HEK293 (cell line): ENCODE data around the gene BOD1.

Source experiments
- CTCF ChIA-PET: fragments of 350-600 bp; formaldehyde crosslinking; extraction: SDS; loops from one replicate; lab custom pipeline; 2021; ENCODE audit warnings: antibody characterized with exemption; lab: Yijun Ruan, JAX
- POLR2A ChIA-PET: fragments of 300-600 bp; formaldehyde crosslinking; extraction: SDS; loops from one replicate; lab custom pipeline; 2020; ENCODE audit warnings: antibody characterized with exemption, inconsistent platforms; lab: Yijun Ruan, JAX
- H3K27ac ChIP-seq: fragments of 200-500 bp; sonication (Bioruptor generic); 2 replicates; pipeline ENCODE4 v1.5.1; 2014; ENCODE audit warnings: low read depth, low read length, control low read depth, inconsistent platforms; ENCODE audit errors: extremely low read depth
- H3K36me3 ChIP-seq, 2 experiments: fragments of 200-500 bp in 1 of 2; sonication (Bioruptor generic) in 1 of 2; 1 replicate in 1 of 2; 2 replicates in 1 of 2; pipeline ENCODE4 v1.5.1; 2014 to 2017; ENCODE audit warnings: inconsistent platforms in 2 of 2, low read length in 2 of 2; ENCODE audit not compliant: control insufficient read depth in 2 of 2, insufficient read depth in 1 of 2
- H3K4me1 ChIP-seq: fragments of 200-500 bp; sonication (Bioruptor generic); 2 replicates; pipeline ENCODE4 v1.5.1; 2014; ENCODE audit warnings: mild to moderate bottlenecking, low read length, inconsistent platforms; ENCODE audit not compliant: control insufficient read depth, insufficient read depth
- H3K4me3 ChIP-seq: 2 replicates; pipeline ENCODE4 v1.5.1; 2011; ENCODE audit warnings: low read depth, mild to moderate bottlenecking, control low read depth, low read length, moderate library complexity
- H3K9me3 ChIP-seq: fragments of 200-500 bp; sonication (Bioruptor generic); 2 replicates; pipeline ENCODE4 v1.5.1; 2014; ENCODE audit warnings: low read depth, low read length, inconsistent platforms; ENCODE audit not compliant: control insufficient read depth, insufficient read depth
- HOXA7 ChIP-seq: sonication (generic); formaldehyde crosslinking; IDR thresholded peaks from 2 replicates; pipeline ENCODE4 v1.8.1; 2022; ENCODE audit warnings: missing genetic modification reagents, borderline replicate concordance
- PRDM1 ChIP-seq: fragments of 450-650 bp; formaldehyde crosslinking; IDR thresholded peaks from 2 replicates; pipeline ENCODE4; 2016; ENCODE audit warnings: missing biosample characterization, missing genetic modification characterization
- ZBTB20 ChIP-seq: fragments of 450-650 bp; formaldehyde crosslinking; IDR thresholded peaks from 2 replicates; pipeline ENCODE4 v1.5.1; 2016; ENCODE audit warnings: missing biosample characterization, missing genetic modification characterization
- ZFHX2 ChIP-seq: fragments of 450-650 bp; formaldehyde crosslinking; conservative IDR thresholded peaks from 2 replicates; pipeline ENCODE4 v1.5.1; 2016; ENCODE audit warnings: missing biosample characterization, missing genetic modification characterization
- ZNF169 ChIP-seq: fragments of 450-650 bp; formaldehyde crosslinking; IDR thresholded peaks from 2 replicates; pipeline ENCODE4 v1.5.1; 2016; ENCODE audit warnings: missing biosample characterization, missing genetic modification characterization
- ZNF558 ChIP-seq: fragments of 450-650 bp; formaldehyde crosslinking; IDR thresholded peaks from 2 replicates; pipeline ENCODE4 v1.5.1; 2016; ENCODE audit warnings: missing biosample characterization, missing genetic modification characterization
- ZNF571 ChIP-seq: fragments of 450-650 bp; formaldehyde crosslinking; IDR thresholded peaks from 2 replicates; pipeline ENCODE4 v1.5.0; 2017; ENCODE audit warnings: missing biosample characterization, missing genetic modification characterization
- ZNF654 ChIP-seq: fragments of 450-650 bp; formaldehyde crosslinking; IDR thresholded peaks from 2 replicates; pipeline ENCODE4 v1.5.1; 2016; ENCODE audit warnings: low read depth, missing biosample characterization, missing genetic modification characterization
- TF ChIP-seq, protein P1 (sequence below): fragments of 450-650 bp; formaldehyde crosslinking; IDR thresholded peaks from 2 replicates; pipeline ENCODE4 v1.5.1; 2016; ENCODE audit warnings: missing biosample characterization, missing genetic modification characterization
- TF ChIP-seq, protein P2 (sequence below): fragments of 450-650 bp; formaldehyde crosslinking; IDR thresholded peaks from 2 replicates; pipeline ENCODE4 v1.5.1; 2016; ENCODE audit warnings: missing biosample characterization, missing genetic modification characterization
- TF ChIP-seq, protein P3 (sequence below): fragments of 450-650 bp; formaldehyde crosslinking; IDR thresholded peaks from 2 replicates; pipeline ENCODE4 v1.5.1; 2017; ENCODE audit warnings: missing biosample characterization, missing genetic modification characterization
- TF ChIP-seq, protein P4 (sequence below): fragments of 450-650 bp; formaldehyde crosslinking; conservative IDR thresholded peaks from 2 replicates; pipeline ENCODE4 v1.5.1; 2016; ENCODE audit warnings: low read depth, missing biosample characterization, missing genetic modification characterization

The BOD1 gene

DNA sequence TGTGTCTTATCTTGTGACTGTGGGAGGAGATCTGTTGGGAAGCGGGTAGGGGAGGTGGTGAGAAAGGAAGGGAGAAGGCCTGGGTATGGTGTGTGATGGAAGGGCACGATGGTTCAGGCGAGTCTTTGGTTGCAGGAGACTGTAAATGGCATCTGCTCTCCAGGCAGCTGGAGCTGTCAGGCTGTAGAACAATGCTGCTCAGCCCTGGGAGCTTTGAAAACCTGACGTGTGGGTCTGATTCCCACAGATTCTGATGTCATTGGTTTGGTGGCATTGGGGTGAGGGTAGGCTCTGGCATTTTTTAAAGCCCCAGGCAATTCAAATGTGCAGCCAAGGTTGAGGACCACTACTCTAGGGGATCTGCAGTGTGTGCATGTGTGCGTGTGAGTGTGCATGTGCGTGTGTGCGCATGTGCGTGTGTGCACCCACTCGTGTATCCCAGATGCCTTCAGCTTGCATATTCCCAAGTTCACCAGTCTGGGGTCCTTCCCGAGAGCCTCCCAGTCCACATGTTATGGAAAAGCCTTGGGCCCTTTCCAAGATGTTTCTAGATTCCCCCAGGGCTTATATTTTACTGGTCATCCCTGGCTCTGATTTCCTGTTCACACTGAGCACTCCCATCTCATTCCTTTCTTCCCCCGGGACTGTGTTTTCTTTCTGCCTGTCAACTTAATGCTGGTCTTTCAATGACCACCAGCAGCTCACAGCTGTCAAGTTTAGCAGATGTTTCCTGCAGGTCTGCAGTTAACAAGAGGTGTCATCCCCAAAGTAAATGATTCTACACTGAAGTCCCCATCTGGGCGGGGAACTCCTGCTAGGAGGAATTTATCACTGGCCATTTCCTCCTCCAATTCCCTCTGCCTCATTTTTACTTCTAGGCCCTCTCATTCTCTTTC lies 34.0 kb downstream of the BOD1 start:
- CTCF ChIA-PET: interaction anchor here (0.6 to 1.8 kb wide), 5 partner anchors 9 to 287 kb away, joined by 3 to 8 read pairs (median 4); no protein-coding TSS in a partner anchor
- TF ChIP-seq ZNF558 (tag by site-specific recombination) (no peak), ZNF571 (no peak), ZNF169 (tag by site-specific recombination) (no peak), PRDM1 (tag by site-specific recombination) (no peak), HOXA7 (no peak)
- TF ChIP-seq, protein P1, sequence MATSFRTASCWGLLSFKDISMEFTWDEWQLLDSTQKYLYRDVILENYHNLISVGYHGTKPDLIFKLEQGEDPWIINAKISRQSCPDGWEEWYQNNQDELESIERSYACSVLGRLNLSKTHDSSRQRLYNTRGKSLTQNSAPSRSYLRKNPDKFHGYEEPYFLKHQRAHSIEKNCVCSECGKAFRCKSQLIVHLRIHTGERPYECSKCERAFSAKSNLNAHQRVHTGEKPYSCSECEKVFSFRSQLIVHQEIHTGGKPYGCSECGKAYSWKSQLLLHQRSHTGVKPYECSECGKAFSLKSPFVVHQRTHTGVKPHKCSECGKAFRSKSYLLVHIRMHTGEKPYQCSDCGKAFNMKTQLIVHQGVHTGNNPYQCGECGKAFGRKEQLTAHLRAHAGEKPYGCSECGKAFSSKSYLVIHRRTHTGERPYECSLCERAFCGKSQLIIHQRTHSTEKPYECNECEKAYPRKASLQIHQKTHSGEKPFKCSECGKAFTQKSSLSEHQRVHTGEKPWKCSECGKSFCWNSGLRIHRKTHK (tag by site-specific recombination): no peak
- TF ChIP-seq, protein P2, sequence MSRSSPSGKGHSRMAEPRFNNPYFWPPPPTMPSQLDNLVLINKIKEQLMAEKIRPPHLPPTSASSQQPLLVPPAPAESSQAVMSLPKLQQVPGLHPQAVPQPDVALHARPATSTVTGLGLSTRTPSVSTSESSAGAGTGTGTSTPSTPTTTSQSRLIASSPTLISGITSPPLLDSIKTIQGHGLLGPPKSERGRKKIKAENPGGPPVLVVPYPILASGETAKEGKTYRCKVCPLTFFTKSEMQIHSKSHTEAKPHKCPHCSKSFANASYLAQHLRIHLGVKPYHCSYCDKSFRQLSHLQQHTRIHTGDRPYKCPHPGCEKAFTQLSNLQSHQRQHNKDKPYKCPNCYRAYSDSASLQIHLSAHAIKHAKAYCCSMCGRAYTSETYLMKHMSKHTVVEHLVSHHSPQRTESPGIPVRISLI (tag by site-specific recombination): no peak

DNA sequence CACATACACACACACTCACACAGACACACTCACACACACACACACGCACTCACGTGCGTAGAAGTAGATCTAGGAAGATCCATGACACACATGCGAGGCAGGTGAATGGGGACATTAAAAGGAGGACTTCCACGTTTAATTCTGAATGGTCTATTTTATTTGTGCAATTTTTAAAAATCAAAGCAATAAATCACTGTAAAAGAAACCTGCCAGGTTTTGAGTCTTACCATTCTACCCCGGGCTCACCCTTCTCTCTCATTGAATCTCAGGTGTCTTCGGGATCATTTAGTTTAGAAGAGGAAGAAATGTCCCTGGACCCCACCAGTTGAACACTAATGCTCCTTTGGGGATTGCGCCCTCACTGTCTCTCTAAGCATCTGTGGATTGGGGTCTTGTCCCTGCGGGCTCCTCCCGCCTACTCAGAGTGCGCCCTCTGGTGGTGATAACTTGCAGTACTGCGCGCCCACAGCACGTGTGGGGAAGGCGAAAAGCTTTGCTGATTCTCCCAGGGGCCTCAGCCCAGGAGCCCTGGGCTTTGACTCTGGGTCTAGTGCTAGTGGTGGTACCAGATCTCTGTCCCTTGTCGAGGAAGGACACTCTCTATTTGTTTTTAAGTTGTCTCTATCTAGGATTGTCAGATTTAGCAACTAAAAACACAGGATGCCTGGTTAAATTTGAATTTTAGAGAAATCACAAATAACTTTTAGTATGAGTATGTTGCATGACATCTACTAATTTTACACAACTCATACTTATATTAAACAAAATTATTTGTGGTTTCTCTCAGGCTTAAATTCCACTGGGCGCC lies 34.8 kb downstream of the BOD1 start:
- Histone ChIP-seq H3K4me3 (no peak overlapping the region), H3K36me3 (no peaks in the 10 kb centered on the region), H3K9me3 (no peaks in the 10 kb centered on the region), H3K27ac (no peak overlapping the region), H3K4me1 (no peaks in the 10 kb centered on the region)
- ChIA-PET POLR2A (no interaction called here), CTCF (interaction anchor here (0.6 to 0.8 kb wide), 3 partner anchors 12 to 286 kb away, joined by 3 to 4 read pairs (median 3); no protein-coding TSS in a partner anchor)
- TF ChIP-seq ZFHX2 (tag by site-specific recombination) (peak; percentile 42), ZBTB20 (tag by site-specific recombination) (no peak), ZNF654 (tag by site-specific recombination) (peak; percentile 15; the same call in 1 of the 2 replicates)
- TF ChIP-seq, protein P3, sequence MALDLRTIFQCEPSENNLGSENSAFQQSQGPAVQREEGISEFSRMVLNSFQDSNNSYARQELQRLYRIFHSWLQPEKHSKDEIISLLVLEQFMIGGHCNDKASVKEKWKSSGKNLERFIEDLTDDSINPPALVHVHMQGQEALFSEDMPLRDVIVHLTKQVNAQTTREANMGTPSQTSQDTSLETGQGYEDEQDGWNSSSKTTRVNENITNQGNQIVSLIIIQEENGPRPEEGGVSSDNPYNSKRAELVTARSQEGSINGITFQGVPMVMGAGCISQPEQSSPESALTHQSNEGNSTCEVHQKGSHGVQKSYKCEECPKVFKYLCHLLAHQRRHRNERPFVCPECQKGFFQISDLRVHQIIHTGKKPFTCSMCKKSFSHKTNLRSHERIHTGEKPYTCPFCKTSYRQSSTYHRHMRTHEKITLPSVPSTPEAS (tag by site-specific recombination): peak; percentile 49; the same call in 1 of the 2 replicates
- TF ChIP-seq, protein P4, sequence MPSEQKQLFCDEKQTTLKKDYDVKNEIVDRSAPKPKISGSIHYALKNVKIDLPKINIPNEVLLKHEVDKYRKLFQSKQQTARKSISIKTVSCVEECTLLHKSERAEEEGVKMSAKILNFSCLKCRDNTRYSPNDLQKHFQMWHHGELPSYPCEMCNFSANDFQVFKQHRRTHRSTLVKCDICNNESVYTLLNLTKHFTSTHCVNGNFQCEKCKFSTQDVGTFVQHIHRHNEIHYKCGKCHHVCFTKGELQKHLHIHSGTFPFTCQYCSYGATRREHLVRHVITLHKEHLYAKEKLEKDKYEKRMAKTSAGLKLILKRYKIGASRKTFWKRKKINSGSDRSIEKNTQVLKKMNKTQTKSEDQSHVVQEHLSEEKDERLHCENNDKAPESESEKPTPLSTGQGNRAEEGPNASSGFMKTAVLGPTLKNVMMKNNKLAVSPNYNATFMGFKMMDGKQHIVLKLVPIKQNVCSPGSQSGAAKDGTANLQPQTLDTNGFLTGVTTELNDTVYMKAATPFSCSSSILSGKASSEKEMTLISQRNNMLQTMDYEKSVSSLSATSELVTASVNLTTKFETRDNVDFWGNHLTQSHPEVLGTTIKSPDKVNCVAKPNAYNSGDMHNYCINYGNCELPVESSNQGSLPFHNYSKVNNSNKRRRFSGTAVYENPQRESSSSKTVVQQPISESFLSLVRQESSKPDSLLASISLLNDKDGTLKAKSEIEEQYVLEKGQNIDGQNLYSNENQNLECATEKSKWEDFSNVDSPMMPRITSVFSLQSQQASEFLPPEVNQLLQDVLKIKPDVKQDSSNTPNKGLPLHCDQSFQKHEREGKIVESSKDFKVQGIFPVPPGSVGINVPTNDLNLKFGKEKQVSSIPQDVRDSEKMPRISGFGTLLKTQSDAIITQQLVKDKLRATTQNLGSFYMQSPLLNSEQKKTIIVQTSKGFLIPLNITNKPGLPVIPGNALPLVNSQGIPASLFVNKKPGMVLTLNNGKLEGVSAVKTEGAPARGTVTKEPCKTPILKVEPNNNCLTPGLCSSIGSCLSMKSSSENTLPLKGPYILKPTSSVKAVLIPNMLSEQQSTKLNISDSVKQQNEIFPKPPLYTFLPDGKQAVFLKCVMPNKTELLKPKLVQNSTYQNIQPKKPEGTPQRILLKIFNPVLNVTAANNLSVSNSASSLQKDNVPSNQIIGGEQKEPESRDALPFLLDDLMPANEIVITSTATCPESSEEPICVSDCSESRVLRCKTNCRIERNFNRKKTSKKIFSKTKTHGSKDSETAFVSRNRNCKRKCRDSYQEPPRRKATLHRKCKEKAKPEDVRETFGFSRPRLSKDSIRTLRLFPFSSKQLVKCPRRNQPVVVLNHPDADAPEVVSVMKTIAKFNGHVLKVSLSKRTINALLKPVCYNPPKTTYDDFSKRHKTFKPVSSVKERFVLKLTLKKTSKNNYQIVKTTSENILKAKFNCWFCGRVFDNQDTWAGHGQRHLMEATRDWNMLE (tag by site-specific recombination): no peak

More for the DNA sequence above, 34.0 kb downstream of the BOD1 start:
- no peak overlapping the region for H3K27ac ChIP-seq
- no peaks in the 10 kb centered on the region for H3K9me3 ChIP-seq
- no peak overlapping the region for H3K4me3 ChIP-seq
- no peaks in the 10 kb centered on the region for H3K36me3 ChIP-seq
- POLR2A ChIA-PET: no interaction called here
- H3K4me1 ChIP-seq: no peaks in the 10 kb centered on the region
